GM12872 (cell line): ENCODE results near the gene ZNF611.

Experiments
- CTCF ChIP-seq: IDR thresholded peaks from 3 replicates; pipeline ENCODE4 v1.5.1; 2011; ENCODE audit warnings: low read depth, mild to moderate bottlenecking, low read length, moderate library complexity; ENCODE audit not compliant: insufficient read depth

ZNF611 gene

GRCh38 chr19:52673014-52673413 lies 61.8 kb downstream of the ZNF611 start:
- no peak for TF ChIP-seq CTCF

- no peak for TF ChIP-seq CTCF
Measured at GRCh38 chr19:52670046-52670445, 64.8 kb downstream of the ZNF611 start.

GRCh38 chr19:52669586-52669985 lies 65.3 kb downstream of the ZNF611 start:
- no peak for TF ChIP-seq CTCF

GRCh38 chr19:52667972-52668371 lies 66.9 kb downstream of the ZNF611 start:
- TF ChIP-seq CTCF = no peak

GRCh38 chr19:52666506-52666905 lies 68.3 kb downstream of the ZNF611 start:
- no peak for TF ChIP-seq CTCF

GRCh38 chr19:52665529-52665928 lies 69.3 kb downstream of the ZNF611 start:
- no peak for TF ChIP-seq CTCF

- TF ChIP-seq CTCF = no peak
Measured at GRCh38 chr19:52665027-52665426, 69.8 kb downstream of the ZNF611 start.

GRCh38 chr19:52664461-52664860 lies 70.4 kb downstream of the ZNF611 start:
- no peak for TF ChIP-seq CTCF
